SH-SY5Y (cell line): Measurements from ENCODE around the gene PKD1L1.

Experiments
- GATA2 ChIP-seq: IDR thresholded peaks from 2 replicates; pipeline ENCODE4 v1.6.1; 2011; ENCODE audit warnings: mild to moderate bottlenecking, low read depth, low read length
- GATA3 ChIP-seq: IDR thresholded peaks from 2 replicates; pipeline ENCODE4 v1.6.1; 2011; ENCODE audit warnings: low read depth, mild to moderate bottlenecking, low read length, moderate library complexity

- TF ChIP-seq GATA2: no peak
- TF ChIP-seq GATA3: no peak
These were observed 43.0 kb downstream of the PKD1L1 start for GRCh38 chr7:47905076-47905920.
